OCI-LY3 (cell line): ENCODE data around the gene LYRM1.

Source experiments
- H2AFZ ChIP-seq: fragments of 200-600, 300-600 bp; shearing (Covaris generic); 2 replicates; pipeline ENCODE4 v1.6.0; 2014; ENCODE audit warnings: antibody characterized with exemption, low read depth, low read length
- H3K27ac ChIP-seq: fragments of 200-600, 300-600 bp; sonication (generic); 2 replicates; pipeline ENCODE4 v1.5.1; 2014; ENCODE audit warnings: mild to moderate bottlenecking, low read length, moderate library complexity, mixed read lengths
- H3K27me3 ChIP-seq: fragments of 200-600, 300-600 bp; sonication (generic); 2 replicates; pipeline ENCODE4 v1.6.1; 2014; ENCODE audit warnings: low read depth, low read length, mixed read lengths
- H3K36me3 ChIP-seq: fragments of 200-600, 300-600 bp; sonication (generic); replicated peaks from 2 replicates; pipeline ENCODE3; 2014; ENCODE audit warnings: low read depth, low read length, mixed read lengths
- H3K4me1 ChIP-seq: fragments of 300-600, 200-600 bp; sonication (generic); 2 replicates; pipeline ENCODE4 v1.6.1; 2014; ENCODE audit warnings: low read length, mixed read lengths
- H3K4me2 ChIP-seq: fragments of 200-600, 300-600 bp; sonication (generic); 2 replicates; pipeline ENCODE4 v1.6.1; 2014; ENCODE audit warnings: low read length, mixed read lengths
- H3K4me3 ChIP-seq: fragments of 300-600, 200-600 bp; sonication (generic); 2 replicates; pipeline ENCODE4 v1.5.1; 2014; ENCODE audit warnings: antibody characterized with exemption, mild to moderate bottlenecking, low read length, moderate library complexity
- H3K79me2 ChIP-seq: fragments of 300-600, 200-600 bp; shearing (Covaris generic); 2 replicates; pipeline ENCODE4 v1.6.1; 2014; ENCODE audit warnings: mild to moderate bottlenecking, low read length, mixed read lengths
- H3K9ac ChIP-seq: fragments of 300-600, 200-600 bp; shearing (Covaris generic); 2 replicates; pipeline ENCODE4 v1.6.0; 2014; ENCODE audit warnings: mild to moderate bottlenecking, low read length, moderate library complexity
- H3K9me3 ChIP-seq: fragments of 200-600, 300-600 bp; shearing (Covaris generic); 2 replicates; pipeline ENCODE4 v1.6.1; 2014; ENCODE audit warnings: low read length, mixed read lengths; ENCODE audit not compliant: insufficient read depth
- H4K20me1 ChIP-seq: fragments of 200-600, 300-600 bp; sonication (generic); 2 replicates; pipeline ENCODE4 v1.6.1; 2016; ENCODE audit warnings: low read length, mixed read lengths; ENCODE audit not compliant: insufficient read depth
- EZH2phosphoT487 ChIP-seq: fragments of 200-600 bp; shearing (Covaris generic); IDR thresholded peaks from 2 replicates; pipeline ENCODE4 v1.6.1; 2018; ENCODE audit warnings: antibody characterized with exemption, mixed run types, low read depth
- TF ChIP-seq, protein P1 (sequence below): fragments of 200-600, 300-600 bp; sonication (generic); IDR thresholded peaks from 2 replicates; pipeline ENCODE4 v1.5.1; 2014; ENCODE audit warnings: antibody characterized with exemption, low read length, low read depth

Gene LYRM1

DNA sequence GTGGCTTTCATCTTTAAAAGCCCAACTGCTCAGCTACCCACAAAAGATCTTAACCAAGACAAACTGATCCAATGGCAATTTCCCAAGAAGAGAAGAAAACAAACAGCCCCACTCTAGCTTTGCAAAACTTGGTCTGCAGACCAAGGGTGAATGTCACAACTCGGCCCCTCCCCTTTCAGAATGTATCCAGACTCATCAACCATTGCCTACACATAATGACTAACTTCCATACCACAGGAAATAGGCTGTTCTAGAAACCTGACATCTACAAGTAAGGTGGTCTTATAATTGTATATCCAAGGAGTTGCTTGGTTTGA, 16.4 kb upstream of the LYRM1 start:
- no peaks in the 10 kb centered on the region for H3K36me3 ChIP-seq
- H3K79me2 ChIP-seq: no peaks in the 10 kb centered on the region
- no peaks in the 10 kb centered on the region for H4K20me1 ChIP-seq
- no peak overlapping the region for H2AFZ ChIP-seq
- H3K4me2 ChIP-seq: no peak overlapping the region
- no peak overlapping the region for H3K27ac ChIP-seq
- H3K9ac ChIP-seq: no peak overlapping the region
- no peak overlapping the region for H3K4me3 ChIP-seq
- TF ChIP-seq EZH2phosphoT487: no peak
- TF ChIP-seq, protein P1, sequence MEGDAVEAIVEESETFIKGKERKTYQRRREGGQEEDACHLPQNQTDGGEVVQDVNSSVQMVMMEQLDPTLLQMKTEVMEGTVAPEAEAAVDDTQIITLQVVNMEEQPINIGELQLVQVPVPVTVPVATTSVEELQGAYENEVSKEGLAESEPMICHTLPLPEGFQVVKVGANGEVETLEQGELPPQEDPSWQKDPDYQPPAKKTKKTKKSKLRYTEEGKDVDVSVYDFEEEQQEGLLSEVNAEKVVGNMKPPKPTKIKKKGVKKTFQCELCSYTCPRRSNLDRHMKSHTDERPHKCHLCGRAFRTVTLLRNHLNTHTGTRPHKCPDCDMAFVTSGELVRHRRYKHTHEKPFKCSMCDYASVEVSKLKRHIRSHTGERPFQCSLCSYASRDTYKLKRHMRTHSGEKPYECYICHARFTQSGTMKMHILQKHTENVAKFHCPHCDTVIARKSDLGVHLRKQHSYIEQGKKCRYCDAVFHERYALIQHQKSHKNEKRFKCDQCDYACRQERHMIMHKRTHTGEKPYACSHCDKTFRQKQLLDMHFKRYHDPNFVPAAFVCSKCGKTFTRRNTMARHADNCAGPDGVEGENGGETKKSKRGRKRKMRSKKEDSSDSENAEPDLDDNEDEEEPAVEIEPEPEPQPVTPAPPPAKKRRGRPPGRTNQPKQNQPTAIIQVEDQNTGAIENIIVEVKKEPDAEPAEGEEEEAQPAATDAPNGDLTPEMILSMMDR: no peak
- H3K9me3 ChIP-seq: no peaks in the 10 kb centered on the region
- no peaks in the 10 kb centered on the region for H3K27me3 ChIP-seq
- peaks cover 6% of the 10 kb centered on the region for H3K4me1 ChIP-seq

- Histone ChIP-seq H3K27me3 (no peaks in the 10 kb centered on the region), H3K4me3 (no peak overlapping the region), H4K20me1 (no peaks in the 10 kb centered on the region), H3K36me3 (no peaks in the 10 kb centered on the region), H3K27ac (no peak overlapping the region), H3K4me2 (no peak overlapping the region), H2AFZ (no peak overlapping the region), H3K4me1 (no peaks in the 10 kb centered on the region), H3K79me2 (no peaks in the 10 kb centered on the region), H3K9me3 (no peaks in the 10 kb centered on the region), H3K9ac (no peak overlapping the region)
- no peak for TF ChIP-seq EZH2phosphoT487
- TF ChIP-seq, protein P1: no peak
Observed at GRCh38 chr16:20886320-20886719, 14.3 kb upstream of the LYRM1 start.

DNA sequence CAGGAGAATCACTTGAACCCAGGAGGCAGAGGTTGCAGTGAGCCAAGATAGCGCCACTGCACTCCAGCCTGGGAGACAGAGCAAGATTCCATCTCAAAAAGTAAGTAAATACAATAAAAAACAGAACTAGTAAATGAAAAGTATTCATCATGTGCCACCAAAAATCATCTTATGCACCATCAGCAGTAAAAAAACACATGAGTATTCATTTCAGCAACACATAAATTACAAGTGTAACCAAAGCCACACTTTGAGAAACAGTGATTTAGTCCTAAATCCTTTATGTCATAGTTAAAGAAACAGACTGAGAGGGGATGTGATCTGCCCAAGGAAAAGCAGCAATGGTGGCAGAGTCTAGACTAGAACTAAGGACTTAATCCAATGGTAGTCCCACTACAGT, 13.4 kb upstream of the LYRM1 start:
- Histone ChIP-seq H3K79me2 (no peaks in the 10 kb centered on the region), H3K36me3 (no peaks in the 10 kb centered on the region), H3K27ac (no peak overlapping the region), H3K27me3 (no peaks in the 10 kb centered on the region), H2AFZ (no peak overlapping the region), H3K9me3 (no peaks in the 10 kb centered on the region), H3K9ac (no peak overlapping the region), H3K4me1 (no peaks in the 10 kb centered on the region), H3K4me3 (no peak overlapping the region), H3K4me2 (no peak overlapping the region), H4K20me1 (no peaks in the 10 kb centered on the region)
- TF ChIP-seq, protein P1: no peak
- no peak for TF ChIP-seq EZH2phosphoT487

- H3K27me3 ChIP-seq: no peaks in the 10 kb centered on the region
- no peak overlapping the region for H3K4me2 ChIP-seq
- H3K9ac ChIP-seq: no peak overlapping the region
- TF ChIP-seq, protein P1: no peak
- TF ChIP-seq EZH2phosphoT487: no peak
- no peak overlapping the region for H3K27ac ChIP-seq
- H2AFZ ChIP-seq: no peak overlapping the region
- H3K4me1 ChIP-seq: no peaks in the 10 kb centered on the region
- H3K79me2 ChIP-seq: no peaks in the 10 kb centered on the region
- no peaks in the 10 kb centered on the region for H3K9me3 ChIP-seq
- no peaks in the 10 kb centered on the region for H3K36me3 ChIP-seq
- H3K4me3 ChIP-seq: no peak overlapping the region
- H4K20me1 ChIP-seq: no peaks in the 10 kb centered on the region
Observed at GRCh38 chr16:20889625-20890275, 10.8 kb upstream of the LYRM1 start.
